PC-3 (cell line): Measurements from ENCODE around the gene FAM13A. TPM values are rescaled to one million over a fixed set of nuclear protein-coding genes. Genes with fewer than 3 reads are reported as not detected.

ENCODE experiments used
- ATAC-seq: fragments of 200-7000 bp; cut with Tn5 transposase; 2 replicates; pipeline ENCODE4 v1.9.1; 2020; ENCODE audit warnings: mild to moderate bottlenecking, moderate library complexity
- BruUV-seq: library from RNA; stranded (reverse); fragments of 400-500 nt; replicated peaks from 2 replicates; lab custom pipeline; 2021; lab: Mats Ljungman, UMichigan
- CTCF ChIA-PET: fragments of 300-600 bp; sonication (Branson Sonifier 250); formaldehyde crosslinking; loops from one replicate; lab custom pipeline; 2022; ENCODE audit warnings: antibody characterized with exemption; lab: Charles Lee
- POLR2A ChIA-PET: fragments of 300-600 bp; sonication (Branson Sonifier 250); formaldehyde crosslinking; loops from one replicate; lab custom pipeline; 2022; ENCODE audit warnings: antibody characterized with exemption; ENCODE audit not compliant: unreplicated experiment; lab: Charles Lee
- DNase-seq: peaks from one replicate; pipeline ENCODE4 v3.0.0-alpha.2; 2015
- H2AFZ ChIP-seq: fragments of 300-600 bp; sonication (generic); 2 replicates; pipeline ENCODE4 v1.6.0; 2016; ENCODE audit warnings: antibody characterized with exemption, low read length
- H3F3A ChIP-seq: fragments of 300-600 bp; sonication (generic); one replicate; pipeline ENCODE4 v1.6.0; 2017; ENCODE audit warnings: antibody characterized with exemption, low read length, control low read depth, mild to moderate bottlenecking; ENCODE audit not compliant: unreplicated experiment
- H3K27ac ChIP-seq: fragments of 300-600 bp; sonication (generic); 2 replicates; pipeline ENCODE4 v1.5.1; 2016; ENCODE audit warnings: mild to moderate bottlenecking, low read length
- H3K27me3 ChIP-seq: fragments of 300-600 bp; sonication (generic); 2 replicates; pipeline ENCODE4 v1.6.1; 2016; ENCODE audit warnings: low read length, mixed read lengths
- H3K36me3 ChIP-seq: fragments of 300-600 bp; sonication (generic); 2 replicates; pipeline ENCODE4 v1.6.1; 2016; ENCODE audit warnings: low read depth, mixed run types, low read length, mixed read lengths
- H3K4me1 ChIP-seq: fragments of 300-600 bp; sonication (generic); 2 replicates; pipeline ENCODE4 v1.5.1; 2016; ENCODE audit warnings: low read length; ENCODE audit not compliant: insufficient read depth
- H3K4me2 ChIP-seq: fragments of 300-600 bp; sonication (generic); 2 replicates; pipeline ENCODE4 v1.6.0; 2016; ENCODE audit warnings: low read length
- H3K4me3 ChIP-seq: fragments of 300-600 bp; sonication (generic); 2 replicates; pipeline ENCODE4 v1.5.1; 2016; ENCODE audit warnings: mild to moderate bottlenecking, low read length, mixed read lengths
- H3K79me2 ChIP-seq: fragments of 300-600 bp; sonication (generic); 2 replicates; pipeline ENCODE4 v1.6.1; 2017; ENCODE audit warnings: low read length, mixed read lengths
- H3K9ac ChIP-seq: fragments of 300-600 bp; sonication (generic); 2 replicates; pipeline ENCODE4 v1.6.0; 2016; ENCODE audit warnings: mild to moderate bottlenecking, low read length
- H3K9me2 ChIP-seq: fragments of 300-600 bp; sonication (generic); replicated peaks from 2 replicates; pipeline ENCODE4 v1.6.1; 2016; ENCODE audit warnings: mixed run types, low read length, mixed read lengths
- H3K9me3 ChIP-seq: fragments of 300-600 bp; sonication (generic); 2 replicates; pipeline ENCODE4 v1.6.1; 2016; ENCODE audit warnings: low read length, mixed read lengths
- H4K20me1 ChIP-seq: fragments of 300-600 bp; sonication (generic); 2 replicates; pipeline ENCODE4 v1.6.1; 2016; ENCODE audit warnings: low read length, mixed read lengths
- CTCF ChIP-seq: fragments of 300-600 bp; sonication (generic); conservative IDR thresholded peaks from 2 replicates; pipeline ENCODE4 v1.5.1; 2017; ENCODE audit warnings: antibody characterized with exemption, low read depth, mild to moderate bottlenecking, low read length
- EZH2 ChIP-seq: fragments of 300-600 bp; sonication (generic); IDR thresholded peaks from one replicate; pipeline ENCODE4 v1.6.1; 2017; ENCODE audit warnings: antibody characterized with exemption, mild to moderate bottlenecking, low read length; ENCODE audit not compliant: unreplicated experiment
- EZH2phosphoT487 ChIP-seq: fragments of 300-600 bp; sonication (generic); IDR thresholded peaks from 2 replicates; pipeline ENCODE4 v1.6.1; 2018; ENCODE audit warnings: mild to moderate bottlenecking, antibody characterized with exemption, low read length, borderline replicate concordance
- intact Hi-C: fragments of 100-400 bp; cut with micrococcal nuclease; formaldehyde crosslinking; loops from 2 replicates; pipeline ENCODE4 v1.9.0; 2023
- total RNA-seq: library from RNA; depleted of rRNA; stranded (reverse); fragments of >200 nt; gene quantifications from 2 replicates; pipeline ENCODE4 v1.2.3, GENCODE V29; 2014

Gene FAM13A
- total RNA-seq, 1 experiment from 2014 or later: 8.6 TPM

- no peak for ATAC-seq
- TF ChIP-seq CTCF (no peak), EZH2 (no peak), EZH2phosphoT487 (no peak)
Observed at GRCh38 chr4:88828842-88829571, 228.0 kb downstream of the FAM13A start.

GRCh38 chr4:88827442-88827841, 229.5 kb downstream of the FAM13A start:
- peaks cover 12% of the 10 kb centered on the region for H3K4me1 ChIP-seq
- TF ChIP-seq EZH2 (no peak), EZH2phosphoT487 (no peak)
- no TSS peak for BruUV-seq
- H3K27ac ChIP-seq: no peak overlapping the region
- no peaks in the 10 kb centered on the region for H3K27me3 ChIP-seq
- H3K9ac ChIP-seq: no peak overlapping the region
- no peak overlapping the region for H2AFZ ChIP-seq
- H3K9me2 ChIP-seq: no peaks in the 10 kb centered on the region
- no peak overlapping the region for H3K4me2 ChIP-seq
- no peaks in the 10 kb centered on the region for H3K9me3 ChIP-seq
- no peak for DNase-seq
- no peaks in the 10 kb centered on the region for H3F3A ChIP-seq
- no peaks in the 10 kb centered on the region for H3K36me3 ChIP-seq
- CTCF ChIA-PET: no interaction called here
- intact Hi-C loops: no loop called here
- no peak overlapping the region for H3K4me3 ChIP-seq
- H3K79me2 ChIP-seq: peaks cover 4% of the 10 kb centered on the region
- POLR2A ChIA-PET: no interaction called here
- ATAC-seq: no peak
- H4K20me1 ChIP-seq: no peaks in the 10 kb centered on the region

More at GRCh38 chr4:88828842-88829571, 228.0 kb downstream of the FAM13A start:
- H3K4me1 ChIP-seq: peaks cover 9% of the 10 kb centered on the region
- no peaks in the 10 kb centered on the region for H3F3A ChIP-seq
- H3K36me3 ChIP-seq: no peaks in the 10 kb centered on the region
- H3K9me3 ChIP-seq: no peaks in the 10 kb centered on the region
- POLR2A ChIA-PET: no interaction called here
- DNase-seq: no peak
- H3K4me2 ChIP-seq: no peak overlapping the region
- H3K79me2 ChIP-seq: no peaks in the 10 kb centered on the region
- no peak overlapping the region for H3K4me3 ChIP-seq
- no peaks in the 10 kb centered on the region for H3K27me3 ChIP-seq
- no peak overlapping the region for H3K9ac ChIP-seq
- H3K9me2 ChIP-seq: no peaks in the 10 kb centered on the region
- intact Hi-C loops: no loop called here
- CTCF ChIA-PET: interaction anchor here (0.6 kb wide), 1 partner anchor 8 kb away, joined by 3 read pairs; no protein-coding TSS in a partner anchor
- BruUV-seq: no TSS peak
- H2AFZ ChIP-seq: no peak overlapping the region
- no peak overlapping the region for H3K27ac ChIP-seq
- no peaks in the 10 kb centered on the region for H4K20me1 ChIP-seq

GRCh38 chr4:88826771-88827170, 230.2 kb downstream of the FAM13A start:
- Histone ChIP-seq H3K4me2 (no peak overlapping the region), H3K36me3 (no peaks in the 10 kb centered on the region), H3K27ac (no peak overlapping the region), H3K9me3 (no peaks in the 10 kb centered on the region), H3K27me3 (no peaks in the 10 kb centered on the region), H3F3A (no peaks in the 10 kb centered on the region), H3K4me3 (no peak overlapping the region), H3K9ac (no peak overlapping the region), H3K79me2 (peaks cover 11% of the 10 kb centered on the region), H4K20me1 (no peaks in the 10 kb centered on the region), H2AFZ (no peak overlapping the region), H3K9me2 (no peaks in the 10 kb centered on the region), H3K4me1 (peaks cover 12% of the 10 kb centered on the region)
- ATAC-seq: no peak
- ChIA-PET CTCF (no interaction called here), POLR2A (no interaction called here)
- intact Hi-C loops: no loop called here
- DNase-seq: no peak
- BruUV-seq: no TSS peak
- TF ChIP-seq CTCF (no peak), EZH2phosphoT487 (no peak), EZH2 (no peak)
